IMR-90 (cell line): ENCODE data around the gene BIRC5.

Experiments used
- CEBPB ChIP-seq: IDR thresholded peaks from 2 replicates; pipeline ENCODE4 v1.6.1; 2012; ENCODE audit warnings: low read depth, low read length, improper control_type of control experiment
- CTCF ChIP-seq: conservative IDR thresholded peaks from 2 replicates; pipeline ENCODE4 v1.5.1; 2012; ENCODE audit warnings: mild to moderate bottlenecking, low read depth, low read length, improper control_type of control experiment
- MAZ ChIP-seq: IDR thresholded peaks from 2 replicates; pipeline ENCODE4 v1.6.1; 2012; ENCODE audit warnings: low read depth, mild to moderate bottlenecking, low read length, improper control_type of control experiment, moderate library complexity, borderline replicate concordance
- POLR2A ChIP-seq: IDR thresholded peaks from 2 replicates; pipeline ENCODE4 v1.6.1; 2012; ENCODE audit warnings: mild to moderate bottlenecking, low read depth, low read length
- USF2 ChIP-seq: fragments of 150-350 bp; IDR thresholded peaks from 2 replicates; pipeline ENCODE4 v1.6.1; 2017; ENCODE audit warnings: mild to moderate bottlenecking, antibody characterized with exemption, low read length, low read depth

GRCh38 chr17:78166416-78166815, 47.6 kb upstream of the BIRC5 start:
- TF ChIP-seq CTCF, result no peak
- no peak for TF ChIP-seq POLR2A
- no peak for TF ChIP-seq MAZ
- TF ChIP-seq USF2, result no peak
- TF ChIP-seq CEBPB, result no peak
